GM10847 (cell line): ENCODE measurements around the gene PODNL1.

Experiments
- POLR2A ChIP-seq: IDR thresholded peaks from 2 replicates; pipeline ENCODE4 v1.6.1; 2011; ENCODE audit not compliant: insufficient read length; ENCODE audit errors: extremely low read depth

The PODNL1 gene

DNA sequence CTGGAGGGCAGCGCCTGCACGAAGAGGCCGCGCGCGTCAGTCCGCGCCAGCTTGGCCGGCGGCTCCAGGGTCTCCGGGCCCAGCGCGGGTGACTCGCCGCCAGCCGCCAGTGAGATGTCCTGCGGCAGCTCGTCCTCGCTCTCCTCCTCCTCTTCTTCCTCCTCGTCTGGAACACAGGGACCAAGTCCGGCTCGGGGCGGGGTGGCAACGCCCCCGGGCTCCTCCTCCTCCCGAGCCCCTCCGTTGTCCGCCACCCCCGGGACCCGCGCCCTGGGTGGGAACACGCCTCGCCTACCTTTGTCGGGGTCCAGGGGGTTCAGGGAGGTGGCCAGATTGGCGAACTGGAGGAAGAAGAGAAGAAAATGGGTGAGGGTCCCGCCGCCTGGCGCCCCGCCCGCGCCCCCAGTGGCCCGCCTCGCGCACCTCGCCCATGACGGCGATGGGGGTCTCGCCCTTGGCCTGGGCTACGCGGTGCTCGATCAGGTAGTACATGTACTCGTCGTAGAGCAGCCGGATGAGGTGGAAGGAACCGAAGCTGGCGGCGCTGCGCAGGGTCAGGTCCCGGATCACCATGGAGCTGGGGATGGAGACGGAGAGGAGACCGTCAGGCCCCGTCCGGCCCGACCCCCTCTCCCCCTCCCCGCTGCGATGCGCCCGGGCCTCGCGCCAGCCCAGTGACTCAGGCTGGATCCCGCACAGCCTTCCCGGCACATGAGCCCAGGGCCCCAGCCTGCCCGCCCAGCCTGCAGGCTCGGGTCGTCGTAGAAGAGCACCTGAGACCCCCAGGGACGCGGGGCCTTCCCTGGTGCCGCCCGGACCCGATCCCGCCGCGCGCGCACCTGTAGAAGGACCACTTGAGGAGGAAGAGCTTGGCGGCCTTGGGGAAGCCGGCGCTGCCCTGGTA lies 24.7 kb upstream of the PODNL1 start:
- TF ChIP-seq POLR2A: no peak

DNA sequence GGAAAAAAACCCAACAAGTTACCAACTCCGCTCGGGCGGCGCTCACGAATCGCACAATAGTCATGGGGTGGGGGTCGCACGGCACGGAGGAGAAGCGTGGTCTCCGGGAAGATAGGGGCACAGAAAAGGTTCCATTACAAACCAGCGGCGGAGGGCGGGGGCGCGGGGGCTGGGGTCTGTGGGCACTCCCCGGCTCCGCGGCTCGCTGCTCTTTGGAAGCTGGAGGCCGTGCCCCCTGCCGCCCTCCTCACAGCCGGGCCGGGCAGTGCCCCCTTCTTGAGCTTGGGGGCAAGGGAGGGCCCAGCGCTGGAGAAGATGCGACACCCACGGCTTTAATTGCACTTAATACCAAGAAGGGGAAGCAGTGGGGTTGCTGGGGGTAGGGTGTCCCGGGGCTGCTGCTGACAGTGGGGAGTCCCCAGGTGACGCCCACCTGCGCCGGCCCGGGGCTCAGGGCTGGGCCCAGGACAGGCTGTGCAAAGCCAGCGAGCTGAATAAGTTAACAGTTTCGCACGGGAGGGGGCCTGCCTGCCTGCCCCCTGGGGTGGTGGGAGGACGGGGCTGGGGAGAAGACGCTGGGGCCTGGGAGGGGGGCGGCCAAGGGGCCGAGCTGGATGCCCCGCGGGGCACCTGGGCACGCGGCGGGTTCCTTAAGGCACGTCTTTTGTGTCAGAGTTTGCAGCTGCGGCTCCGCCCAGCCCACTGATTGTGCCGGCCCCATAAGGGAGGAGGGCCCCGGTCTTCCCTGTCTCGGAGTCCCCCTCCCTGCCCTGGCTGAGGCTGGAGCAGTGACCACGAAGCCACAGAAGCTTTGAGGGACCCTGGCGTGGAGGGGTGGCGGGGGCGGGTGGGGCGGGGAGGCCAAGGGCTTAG lies 23.8 kb upstream of the PODNL1 start:
- TF ChIP-seq POLR2A: no peak

DNA sequence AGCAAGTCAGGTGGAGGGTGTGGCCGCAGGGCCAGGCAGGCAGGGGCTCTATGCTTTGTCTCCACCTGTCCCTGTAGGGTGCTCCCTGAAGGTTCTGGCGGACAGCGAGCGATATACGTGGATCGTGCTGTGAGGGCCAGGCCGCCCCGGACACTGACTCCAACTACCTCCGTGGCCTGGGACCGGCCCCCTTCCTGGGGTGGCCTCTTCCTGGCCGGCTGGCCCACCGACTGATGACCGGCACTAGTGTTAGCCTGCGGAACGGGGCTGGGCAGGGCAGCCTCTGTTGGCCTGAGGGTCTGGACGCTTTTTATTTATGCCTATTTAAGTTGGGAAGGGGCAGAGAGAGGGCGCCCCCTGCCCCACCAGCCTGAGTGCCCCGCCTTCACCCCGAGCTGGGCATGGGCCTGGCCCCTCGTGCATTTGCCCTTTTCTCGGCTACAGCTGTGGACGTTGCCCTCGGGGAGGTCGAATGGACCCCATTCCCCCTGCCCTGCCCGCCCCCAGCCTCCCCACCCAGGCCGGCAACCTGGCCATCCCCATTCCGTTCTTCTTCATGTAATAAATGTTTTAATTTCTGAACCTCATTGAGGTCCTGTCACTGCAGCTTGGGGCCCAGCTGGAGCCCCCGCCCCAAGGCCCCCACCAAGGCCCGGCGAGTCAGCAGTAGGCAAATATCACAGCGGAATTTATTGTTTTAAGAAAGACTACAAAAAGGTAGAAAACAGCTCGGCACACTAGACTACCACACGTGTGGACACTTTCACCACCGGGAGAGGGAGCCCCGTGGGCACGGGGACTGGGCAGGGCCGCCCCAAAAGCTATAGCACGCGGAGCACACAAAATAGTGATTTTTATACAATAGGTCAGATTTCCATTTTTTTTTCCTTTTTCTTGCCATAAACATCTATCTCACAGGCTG lies 22.9 kb upstream of the PODNL1 start:
- TF ChIP-seq POLR2A: no peak

DNA sequence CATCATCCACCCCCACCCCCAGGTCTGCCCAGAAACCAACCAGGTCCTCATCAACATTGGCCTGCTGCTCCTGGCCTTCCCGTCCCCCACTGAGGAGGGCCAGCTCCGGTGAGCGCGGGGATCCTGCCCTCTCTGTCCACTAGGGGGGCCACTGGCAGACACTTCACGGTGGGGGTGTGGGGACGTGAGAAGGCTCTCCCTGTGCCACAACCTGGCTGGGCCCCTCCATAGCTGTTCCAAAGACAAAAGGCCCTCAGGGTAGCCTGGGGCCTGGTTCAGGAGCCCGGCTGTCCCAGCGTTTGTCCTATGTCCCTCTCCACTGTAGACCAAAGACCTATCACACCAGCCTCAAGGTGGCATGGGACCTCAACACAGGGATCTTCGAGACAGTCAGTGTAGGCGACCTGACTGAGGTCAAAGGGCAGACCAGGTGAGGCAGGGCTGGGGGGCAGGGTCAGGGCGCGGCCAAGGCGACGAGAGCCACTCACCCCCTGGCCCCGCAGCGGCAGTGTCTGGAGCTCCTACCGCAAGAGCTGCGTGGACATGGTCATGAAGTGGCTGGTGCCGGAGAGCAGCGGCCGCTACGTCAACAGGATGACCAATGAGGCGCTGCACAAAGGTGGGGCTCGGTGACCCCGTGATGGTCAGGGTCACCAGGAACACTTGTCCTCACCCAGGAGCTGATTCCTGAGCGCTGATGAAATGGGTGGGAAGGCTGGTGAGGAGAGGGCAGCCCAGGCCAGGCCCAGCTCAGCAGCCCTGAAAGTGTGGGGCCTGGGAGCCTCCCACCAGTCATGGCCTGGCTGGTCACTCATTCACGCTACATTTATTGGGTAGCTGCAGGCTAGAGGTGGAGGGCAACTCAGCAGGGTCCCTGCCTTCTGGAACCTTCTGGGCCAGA lies 22.0 kb upstream of the PODNL1 start:
- no peak for TF ChIP-seq POLR2A

DNA sequence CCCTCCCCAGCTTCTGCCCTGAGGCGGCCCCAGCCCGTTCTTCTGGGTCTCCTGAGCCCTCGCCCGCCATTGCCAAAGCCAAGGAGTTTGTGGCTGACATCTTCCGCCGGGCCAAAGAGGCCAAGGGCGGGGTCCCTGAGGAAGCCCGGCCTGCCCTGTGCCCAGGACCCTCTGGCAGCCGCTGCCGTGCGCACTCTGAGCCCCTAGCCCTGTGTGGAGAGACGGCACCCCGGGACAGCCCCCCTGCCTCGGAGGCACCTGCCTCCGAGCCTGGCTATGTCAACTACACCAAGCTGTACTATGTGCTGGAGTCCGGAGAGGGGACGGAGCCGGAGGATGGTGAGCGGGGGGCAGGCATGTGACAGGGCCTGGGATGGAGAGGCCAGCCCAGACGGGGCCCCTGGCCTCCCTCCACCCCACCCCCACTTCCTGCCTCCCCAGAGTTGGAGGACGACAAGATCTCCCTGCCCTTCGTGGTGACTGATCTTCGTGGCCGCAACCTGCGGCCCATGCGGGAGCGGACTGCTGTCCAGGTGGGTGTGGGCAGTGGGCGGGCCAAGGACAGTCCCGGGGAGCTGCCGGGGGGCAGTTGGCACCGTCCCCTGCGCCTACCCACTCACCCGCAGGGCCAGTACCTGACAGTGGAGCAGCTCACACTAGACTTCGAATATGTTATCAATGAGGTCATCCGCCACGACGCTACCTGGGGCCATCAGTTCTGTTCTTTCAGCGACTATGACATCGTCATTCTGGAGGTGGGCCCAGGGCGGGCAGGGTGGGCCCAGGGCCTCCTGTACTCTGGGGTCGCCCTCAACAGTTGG lies 21.1 kb upstream of the PODNL1 start:
- TF ChIP-seq POLR2A: no peak

DNA sequence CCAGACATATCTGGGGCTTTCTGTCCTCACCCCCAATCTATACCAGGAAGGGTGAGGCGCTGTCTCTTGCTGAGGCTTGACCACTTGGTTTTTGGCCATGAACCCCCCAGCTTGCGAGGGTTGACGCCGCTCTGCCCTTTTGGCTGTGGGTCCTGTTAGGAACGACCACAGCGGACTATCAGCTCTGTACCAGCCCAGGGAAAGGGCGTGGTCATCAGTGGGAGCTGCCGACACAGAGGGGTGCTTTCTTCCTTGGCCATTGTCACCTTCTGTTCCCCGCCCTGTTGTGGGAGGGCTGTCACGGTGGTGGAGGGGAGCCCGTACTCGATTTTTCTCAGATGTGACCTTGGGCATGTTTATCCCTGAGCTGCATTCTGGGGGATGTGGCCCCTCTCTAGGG lies 19.8 kb upstream of the PODNL1 start:
- no peak for TF ChIP-seq POLR2A

DNA sequence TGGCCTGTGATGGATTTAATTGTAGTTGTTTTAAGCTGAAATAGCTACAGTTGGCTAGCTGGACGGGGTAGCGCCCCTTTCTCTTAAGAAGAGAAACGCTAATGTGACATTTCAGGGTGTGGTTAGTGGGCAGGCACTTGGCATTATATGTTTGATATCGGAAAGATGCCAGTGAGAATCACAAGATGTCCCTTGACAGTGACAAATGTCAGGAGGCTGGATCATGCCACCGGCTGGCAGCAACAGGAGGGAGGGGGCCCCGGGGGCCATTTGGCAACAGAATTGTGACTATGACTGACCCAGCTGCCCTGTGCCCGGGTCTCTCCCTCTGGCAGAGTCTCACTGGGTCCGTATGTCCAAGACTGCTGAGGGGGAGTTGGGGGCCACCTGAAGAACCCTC lies 18.8 kb upstream of the PODNL1 start:
- TF ChIP-seq POLR2A: no peak

DNA sequence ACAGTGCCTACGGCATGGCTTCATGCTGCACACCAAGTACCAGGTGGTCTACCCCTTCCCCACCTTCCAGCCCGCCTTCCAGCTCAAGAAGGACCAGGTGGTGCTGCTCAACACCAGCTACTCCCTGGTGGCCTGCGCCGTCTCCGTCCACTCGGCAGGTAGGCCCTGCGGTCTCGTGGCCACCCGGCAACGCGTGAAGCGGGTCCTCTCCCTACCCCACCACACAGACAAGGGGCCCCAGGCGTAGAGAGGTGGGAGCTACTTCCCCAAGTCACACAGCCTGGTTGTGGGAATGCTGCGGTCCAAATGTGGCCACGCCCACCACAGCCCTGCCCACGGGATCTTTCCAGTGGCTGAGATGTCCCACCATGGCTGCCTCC lies 18.1 kb upstream of the PODNL1 start:
- no peak for TF ChIP-seq POLR2A

DNA sequence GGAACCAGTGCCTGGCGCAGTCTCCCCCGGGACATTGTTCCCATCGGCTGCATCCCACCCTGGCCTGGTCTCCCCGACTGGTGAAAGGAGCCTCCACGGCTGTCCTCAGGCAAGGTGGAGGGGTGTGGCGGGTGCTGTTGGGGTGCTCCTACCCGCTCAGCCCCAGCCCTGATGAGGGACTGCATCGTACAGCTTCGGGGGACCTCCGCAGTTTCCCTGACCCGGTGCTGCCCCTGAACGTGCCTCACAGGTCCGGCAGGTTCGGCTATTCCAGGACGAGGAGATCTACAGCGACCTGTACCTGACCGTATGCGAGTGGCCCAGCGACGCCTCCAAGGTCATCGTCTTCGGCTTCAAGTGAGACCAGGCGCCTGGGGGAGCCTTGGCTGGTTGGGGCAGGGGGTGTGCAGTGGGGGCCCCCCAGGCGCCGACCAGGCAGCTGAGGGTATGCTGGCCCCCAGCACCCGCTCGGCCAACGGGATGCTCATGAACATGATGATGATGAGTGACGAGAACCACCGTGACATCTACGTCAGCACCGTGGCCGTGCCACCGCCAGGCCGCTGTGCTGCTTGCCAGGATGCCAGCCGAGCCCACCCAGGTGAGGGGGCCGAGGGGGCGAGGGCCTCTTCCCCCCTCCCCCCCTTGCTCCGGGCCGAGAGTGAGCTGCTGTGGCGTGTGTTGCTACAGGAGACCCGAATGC lies 17.6 kb upstream of the PODNL1 start:
- no peak for TF ChIP-seq POLR2A

DNA sequence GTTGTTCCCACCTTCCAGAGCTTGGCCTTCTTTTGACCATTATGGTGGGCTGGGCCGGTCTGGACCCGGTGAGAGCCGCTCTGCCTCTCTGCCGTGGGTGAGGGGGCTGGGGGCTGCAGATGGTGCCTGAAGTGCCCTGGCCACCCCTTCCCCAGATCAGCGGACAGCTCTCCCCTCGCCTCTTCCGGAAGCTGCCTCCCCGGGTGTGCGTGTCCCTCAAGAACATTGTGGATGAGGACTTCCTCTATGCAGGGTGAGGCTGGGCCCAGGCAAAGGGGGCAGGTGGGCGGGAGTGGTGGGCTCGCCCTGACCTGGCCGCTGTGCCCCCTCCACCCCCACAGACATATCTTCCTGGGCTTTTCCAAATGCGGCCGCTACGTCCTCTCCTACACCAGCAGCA lies 16.0 kb upstream of the PODNL1 start:
- no peak for TF ChIP-seq POLR2A

DNA sequence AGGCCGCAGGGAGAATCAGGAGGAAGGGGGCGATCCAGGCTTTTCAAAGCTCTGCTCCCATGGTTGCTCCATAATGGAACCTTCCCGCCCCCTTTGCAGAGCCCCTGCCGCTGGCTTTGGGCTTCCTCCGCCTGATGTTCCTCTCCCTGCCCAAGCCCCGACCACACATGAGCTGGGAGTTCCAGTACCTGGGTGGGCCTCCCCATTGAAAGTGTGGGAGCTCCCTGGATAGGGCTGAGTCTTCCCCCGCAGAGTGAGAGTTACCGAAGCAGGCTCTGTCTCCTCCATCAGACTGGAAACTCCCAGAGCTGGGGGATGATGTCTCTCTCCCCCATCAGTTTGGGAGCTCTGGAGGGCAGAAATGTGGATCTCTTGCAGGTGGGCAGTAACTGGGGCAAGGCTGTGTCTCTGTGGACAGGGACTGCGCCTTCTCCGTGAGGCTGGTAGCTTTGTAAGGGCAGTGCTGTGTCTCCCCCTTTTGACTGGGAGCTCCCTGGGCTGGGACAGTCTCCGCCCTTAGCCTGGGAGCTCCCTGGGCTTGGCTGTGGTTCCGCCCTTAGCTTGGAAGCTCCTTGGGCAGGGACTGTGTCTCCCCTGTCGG lies 14.8 kb upstream of the PODNL1 start:
- no peak for TF ChIP-seq POLR2A
